ENCODE measurements around the gene SLC12A2.

DNA sequence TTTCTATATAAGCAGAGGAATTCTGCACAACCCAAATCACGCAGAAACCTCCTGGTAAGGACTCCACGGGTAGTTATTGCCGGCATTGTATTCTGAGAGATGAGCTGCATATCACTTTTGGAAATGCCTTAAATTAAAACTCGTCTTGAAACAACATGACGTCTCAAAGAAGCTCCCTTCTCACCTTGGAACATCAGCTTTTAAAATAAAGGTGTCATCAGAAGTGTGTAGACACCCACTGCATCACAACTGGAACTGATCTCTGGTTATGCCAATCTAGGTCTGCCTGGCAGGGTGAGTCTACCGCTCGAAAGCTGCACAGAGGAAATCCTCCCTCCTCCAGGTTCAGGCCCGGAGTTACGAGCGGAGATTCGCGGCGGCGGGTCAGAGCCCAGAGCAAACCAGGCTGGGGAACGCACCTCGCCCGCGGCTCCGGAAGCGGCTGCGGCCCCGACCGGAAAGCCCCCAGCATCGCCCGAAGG, 974 bp upstream of the SLC12A2 start:
- TF ChIP-seq POLR2A (IDR thresholded peaks at IDR 0.05; ENCODE audit: low read depth, low read length) (no peak; the same call in 1 of the 2 replicates), POLR2AphosphoS5 (IDR thresholded peaks at IDR 0.05; ENCODE audit: low read depth, low read length) (no peak)
